Right atrium auricular region (tissue), 2 donors: Measurements from ENCODE around the gene MRPL47. TPM values are rescaled to one million over a fixed set of nuclear protein-coding genes. Genes with fewer than 3 reads are reported as not detected.

Experiments
- DNase-seq: peaks from one replicate; pipeline ENCODE4 v3.0.0-alpha.2; 2019; ENCODE audit warnings: low spot score
- H3K27ac ChIP-seq, 2 donors: fragments of 200-600 bp; sonication (generic); 1 replicate in 1 of 2; 2 replicates in 1 of 2; pipeline ENCODE4 v1.5.1; 2016 to 2019
- H3K27me3 ChIP-seq, 2 donors: fragments of 200-600 bp; sonication (generic); one replicate each; pipeline versions ENCODE4 v1.5.1 to v1.6.0; 2017 to 2019
- H3K36me3 ChIP-seq: fragments of 200-600 bp; sonication (generic); one replicate; pipeline ENCODE4 v1.5.1; 2016
- H3K4me1 ChIP-seq, 2 donors: fragments of 200-600 bp; sonication (generic); one replicate each; pipeline versions ENCODE4 v1.5.1 to v1.6.0; 2017 to 2019
- H3K4me3 ChIP-seq, 2 donors: fragments of 200-600 bp; sonication (generic); 1 replicate in 1 of 2; 2 replicates in 1 of 2; pipeline ENCODE4 v1.5.1; 2017 to 2019; ENCODE audit warnings: mild to moderate bottlenecking in 1 of 2, moderate library complexity in 1 of 2
- H3K9me3 ChIP-seq, 2 donors: fragments of 200-600 bp; sonication (generic); one replicate each; pipeline ENCODE4 v1.5.1; 2019
- CTCF ChIP-seq, 2 donors: fragments of 200-600 bp; sonication (generic); IDR thresholded peaks; one replicate each; pipeline ENCODE4 v1.5.1; 2019; ENCODE audit warnings: antibody characterized with exemption in 2 of 2
- total RNA-seq, 2 donors: library from RNA; depleted of rRNA; stranded (reverse); fragments of >200 nt; gene quantifications; one replicate each; pipeline ENCODE4 v1.1.0, GENCODE V29; 2016

Gene MRPL47
- total RNA-seq, 2 donors from 2014 or later = 30.8 to 40.9 TPM

GRCh38 chr3:179558742-179559364 lies 45.6 kb downstream of the MRPL47 start:
- no peak overlapping the region for H3K27ac ChIP-seq
- no peaks in the 10 kb centered on the region for H3K9me3 ChIP-seq
- TF ChIP-seq CTCF (IDR thresholded peaks at IDR 0.05) = peak; percentile 75 to 92
- peaks cover 0 to 8% of the 10 kb centered on the region in 2 donors for H3K4me1 ChIP-seq
- DNase-seq = peak; percentile 80
- no peaks in the 10 kb centered on the region for H3K36me3 ChIP-seq
- no peaks in the 10 kb centered on the region for H3K27me3 ChIP-seq
- no peak overlapping the region for H3K4me3 ChIP-seq

GRCh38 chr3:179551349-179552105 lies 52.9 kb downstream of the MRPL47 start:
- DNase-seq = no peak
- Histone ChIP-seq H3K27me3 (no peaks in the 10 kb centered on the region), H3K4me1 (no peaks in the 10 kb centered on the region), H3K9me3 (no peaks in the 10 kb centered on the region), H3K36me3 (no peaks in the 10 kb centered on the region), H3K27ac (no peak overlapping the region), H3K4me3 (no peak overlapping the region)
- TF ChIP-seq CTCF (IDR thresholded peaks at IDR 0.05) = no peak

- no peaks in the 10 kb centered on the region for H3K9me3 ChIP-seq
- no peaks in the 10 kb centered on the region for H3K4me1 ChIP-seq
- H3K27ac ChIP-seq = no peak overlapping the region
- TF ChIP-seq CTCF (IDR thresholded peaks at IDR 0.05) = no peak
- no peaks in the 10 kb centered on the region for H3K27me3 ChIP-seq
- no peak overlapping the region for H3K4me3 ChIP-seq
- no peak for DNase-seq
- H3K36me3 ChIP-seq = no peaks in the 10 kb centered on the region
Observed at GRCh38 chr3:179546814-179547241, 57.6 kb downstream of the MRPL47 start.

- H3K36me3 ChIP-seq = no peaks in the 10 kb centered on the region
- H3K4me1 ChIP-seq = no peaks in the 10 kb centered on the region
- no peaks in the 10 kb centered on the region for H3K9me3 ChIP-seq
- no peak overlapping the region for H3K4me3 ChIP-seq
- DNase-seq = no peak
- TF ChIP-seq CTCF (IDR thresholded peaks at IDR 0.05) = no peak
- H3K27ac ChIP-seq = no peak overlapping the region
- no peaks in the 10 kb centered on the region for H3K27me3 ChIP-seq
Observed at GRCh38 chr3:179544981-179545645, 59.3 kb downstream of the MRPL47 start.

- Histone ChIP-seq H3K4me1 (no peaks in the 10 kb centered on the region), H3K4me3 (no peak overlapping the region), H3K27ac (no peak overlapping the region), H3K9me3 (no peaks in the 10 kb centered on the region), H3K27me3 (no peaks in the 10 kb centered on the region), H3K36me3 (no peaks in the 10 kb centered on the region)
- TF ChIP-seq CTCF (IDR thresholded peaks at IDR 0.05) = no peak
- DNase-seq = no peak
Observed at GRCh38 chr3:179542375-179542774, 62.1 kb downstream of the MRPL47 start.
